GM19025 (cell line): Measurements from ENCODE around the gene KCTD20.

ENCODE experiments used
- ATAC-seq: cut with Tn5 transposase; IDR thresholded peaks from one replicate; pipeline ENCODE4 v1.9.1; 2021; ENCODE audit warnings: mild to moderate bottlenecking, low read depth, moderate library complexity; ENCODE audit not compliant: unreplicated experiment

The KCTD20 gene

DNA sequence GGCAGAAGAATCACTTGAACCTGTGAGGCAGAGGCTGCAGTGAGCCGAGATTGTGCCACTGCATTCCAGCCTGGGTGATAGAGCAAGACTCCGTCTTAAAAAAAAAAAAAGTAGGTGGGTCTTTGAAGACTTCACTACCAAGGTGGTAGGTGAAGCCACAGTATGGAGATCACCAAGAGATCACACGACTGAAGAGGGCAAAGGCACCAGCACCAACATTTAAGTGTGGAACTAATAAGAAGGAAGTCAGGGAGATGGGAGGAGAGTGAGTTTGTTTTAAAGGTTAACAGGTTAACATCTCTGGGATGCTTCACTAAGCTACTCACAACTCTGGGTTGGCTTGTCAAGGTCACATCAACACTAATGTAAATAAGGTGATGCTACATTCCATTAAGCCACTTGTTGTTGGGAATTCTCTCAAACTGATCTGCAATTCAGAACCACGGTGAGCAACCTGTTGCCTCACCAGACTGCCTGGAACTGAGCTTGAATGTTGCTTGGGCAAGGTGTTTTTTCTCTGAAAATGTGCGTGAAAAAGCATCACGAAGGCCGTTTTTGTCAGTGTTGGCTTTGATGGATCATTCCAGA, 48.7 kb downstream of the KCTD20 start:
- ATAC-seq, result no peak

DNA sequence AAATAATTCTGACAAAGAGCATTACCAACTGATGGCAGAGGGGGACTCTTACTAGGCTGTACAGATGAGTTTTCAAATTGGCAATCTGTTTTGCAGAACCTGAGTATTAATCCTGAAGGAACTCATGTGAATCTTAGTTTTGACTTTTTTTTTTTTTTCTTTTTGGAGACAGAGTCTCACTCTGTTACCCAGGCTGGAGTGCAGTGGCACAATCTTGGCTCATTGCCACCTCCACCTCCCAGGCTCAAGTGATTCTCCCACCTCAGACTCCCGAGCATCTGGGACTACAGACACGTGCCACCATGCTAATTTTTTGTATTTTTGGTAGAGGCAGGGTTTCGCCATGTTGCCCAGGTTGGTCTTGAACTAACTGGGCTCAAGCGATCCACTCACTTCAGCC, 49.3 kb downstream of the KCTD20 start:
- ATAC-seq, result no peak

DNA sequence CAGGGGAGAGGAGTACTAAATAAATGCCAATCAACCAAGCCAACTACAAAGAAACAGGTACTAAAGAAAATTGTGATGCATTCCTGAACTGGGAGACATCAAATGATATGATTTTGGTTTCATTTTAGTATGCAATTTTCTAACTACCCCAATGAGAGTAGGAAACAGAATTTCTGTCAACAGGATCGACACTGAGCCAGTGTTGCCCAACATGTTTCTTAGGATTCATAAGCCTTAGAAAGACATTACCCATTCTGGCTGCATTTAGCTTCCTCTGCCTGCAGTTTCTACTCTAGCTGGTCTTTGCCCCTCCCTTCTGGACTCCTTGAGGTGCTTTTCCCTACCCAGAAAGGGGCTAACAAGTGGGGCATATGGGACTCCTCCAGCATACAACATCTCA, 49.8 kb downstream of the KCTD20 start:
- ATAC-seq, result no peak

DNA sequence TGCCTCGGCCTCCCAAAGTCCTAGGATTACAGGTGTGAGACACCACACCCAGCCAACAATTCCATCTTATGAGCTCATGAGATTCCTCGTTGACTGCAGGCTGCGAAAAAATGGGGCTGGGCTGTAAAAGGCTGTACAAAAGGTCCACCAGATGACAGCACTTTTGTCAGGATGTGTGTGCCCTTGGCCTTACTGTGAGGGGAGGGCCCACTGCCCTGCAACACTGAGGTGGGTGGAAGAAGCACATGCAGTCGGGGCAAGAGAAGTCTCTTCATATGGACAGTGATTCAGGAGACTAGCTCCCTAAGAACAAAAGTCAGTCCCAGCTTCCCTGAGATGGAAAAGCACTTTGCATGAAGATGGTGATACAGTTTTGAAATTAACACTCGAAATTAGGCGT, 50.5 kb downstream of the KCTD20 start:
- ATAC-seq, result no peak

DNA sequence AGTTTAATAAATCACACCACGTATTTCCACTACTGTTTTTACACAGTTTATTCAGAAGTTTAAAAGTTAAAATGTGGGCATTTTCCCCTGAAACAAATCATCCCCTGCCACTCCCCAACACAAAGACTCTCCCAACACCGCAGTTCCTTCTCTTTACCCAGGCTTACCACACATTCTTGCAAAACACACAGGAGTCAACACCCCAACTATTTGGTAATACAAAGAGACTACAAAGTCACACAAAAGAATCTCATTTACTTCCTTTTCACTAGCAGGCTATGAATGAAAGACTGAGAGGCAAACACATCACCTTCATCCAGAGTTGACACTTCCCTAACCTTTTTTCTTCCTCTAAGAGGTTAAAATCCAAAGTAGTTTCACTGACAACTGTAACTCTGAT, 51.1 kb downstream of the KCTD20 start:
- ATAC-seq, result no peak

DNA sequence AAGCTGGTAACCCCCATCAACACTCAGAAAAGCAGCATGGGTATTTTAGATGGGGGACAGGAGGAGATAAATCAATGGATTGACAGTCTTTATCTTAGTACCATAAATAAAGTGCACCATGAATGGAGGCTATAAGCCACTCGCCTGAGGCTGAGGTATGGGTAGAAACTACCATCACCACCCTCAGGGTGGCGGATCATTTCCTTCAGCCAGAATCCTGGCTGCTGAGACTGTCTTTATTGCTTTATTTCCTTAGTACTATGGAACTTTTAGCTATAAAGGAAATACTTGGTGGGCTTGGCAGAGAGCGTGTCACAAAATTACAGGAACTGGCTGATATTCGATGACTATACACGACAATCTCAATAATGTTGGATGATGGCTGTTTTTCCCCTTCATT, 52.3 kb downstream of the KCTD20 start:
- no peak for ATAC-seq

DNA sequence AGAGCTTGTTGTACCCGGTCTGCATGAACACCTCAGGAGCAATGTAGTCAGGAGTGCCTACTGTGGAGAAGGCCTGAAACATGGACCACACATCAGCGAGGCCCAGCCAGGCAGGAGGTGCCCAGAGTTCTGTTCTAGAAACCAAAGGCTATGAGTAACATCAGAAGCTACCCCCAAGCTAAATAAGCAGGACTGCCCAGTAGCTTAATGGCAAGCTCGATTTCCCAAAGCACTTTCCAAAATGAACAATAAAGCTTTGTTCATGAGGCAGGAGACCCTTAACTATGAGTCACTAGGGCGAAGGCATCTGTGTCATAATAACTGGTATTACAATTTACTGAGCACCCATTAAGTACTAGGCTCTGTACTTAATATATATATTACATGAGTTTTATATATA, 57.1 kb downstream of the KCTD20 start:
- ATAC-seq, result no peak

DNA sequence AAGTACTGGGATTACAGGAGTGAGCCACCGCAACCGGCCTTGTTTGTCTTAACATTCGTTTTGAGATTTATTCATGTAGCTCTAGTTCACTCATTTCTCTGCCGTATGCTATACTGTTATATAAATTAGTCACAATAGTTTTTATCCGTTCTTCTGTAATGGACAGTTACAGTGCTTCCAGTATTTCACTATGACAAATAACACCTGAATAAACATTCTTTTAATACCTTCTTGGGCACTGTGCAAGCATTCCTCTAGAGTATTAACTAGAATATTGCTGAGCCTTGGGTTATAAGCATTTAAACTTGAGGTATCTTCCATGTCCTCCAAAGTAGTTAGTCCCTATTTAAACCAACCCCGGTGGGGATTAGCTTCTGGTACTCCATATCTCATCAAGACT, 58.9 kb downstream of the KCTD20 start:
- no peak for ATAC-seq

DNA sequence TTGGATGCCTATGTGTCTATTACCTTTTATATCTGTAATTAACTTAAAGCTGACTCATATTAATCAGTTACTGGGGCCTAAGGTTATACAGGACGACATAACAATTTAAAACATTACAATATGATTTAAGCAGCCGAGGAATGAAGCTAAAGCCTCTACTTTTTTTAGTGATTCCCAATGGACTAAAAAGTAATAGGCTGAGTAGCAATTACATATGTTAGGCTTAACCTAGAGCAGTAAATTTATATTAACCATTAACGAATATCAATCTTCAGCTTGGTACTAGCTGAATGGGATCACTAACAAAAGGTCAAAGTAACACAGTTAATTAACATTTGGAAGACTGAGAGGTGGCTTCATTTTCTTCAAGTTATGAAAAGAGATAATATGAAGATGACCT, 61.4 kb downstream of the KCTD20 start:
- ATAC-seq, result no peak

DNA sequence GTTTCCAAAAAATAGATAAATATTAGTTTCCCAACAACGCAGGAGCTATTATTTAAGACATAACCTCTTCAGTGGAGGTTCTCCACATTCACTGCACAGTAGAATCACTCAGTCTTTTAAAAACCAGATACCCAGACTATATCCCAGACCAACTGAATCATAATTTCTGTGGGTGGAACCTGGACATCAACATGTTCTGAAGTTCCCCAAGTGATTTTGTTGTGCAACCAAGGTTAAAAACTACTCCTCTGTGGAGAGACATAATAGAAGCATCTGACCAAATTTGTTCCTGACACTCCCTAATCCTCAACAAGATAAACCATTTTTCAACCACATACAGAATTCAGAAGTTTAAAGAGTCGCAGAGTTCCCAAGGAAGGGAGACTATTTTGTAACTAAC, 62.2 kb downstream of the KCTD20 start:
- no peak for ATAC-seq

DNA sequence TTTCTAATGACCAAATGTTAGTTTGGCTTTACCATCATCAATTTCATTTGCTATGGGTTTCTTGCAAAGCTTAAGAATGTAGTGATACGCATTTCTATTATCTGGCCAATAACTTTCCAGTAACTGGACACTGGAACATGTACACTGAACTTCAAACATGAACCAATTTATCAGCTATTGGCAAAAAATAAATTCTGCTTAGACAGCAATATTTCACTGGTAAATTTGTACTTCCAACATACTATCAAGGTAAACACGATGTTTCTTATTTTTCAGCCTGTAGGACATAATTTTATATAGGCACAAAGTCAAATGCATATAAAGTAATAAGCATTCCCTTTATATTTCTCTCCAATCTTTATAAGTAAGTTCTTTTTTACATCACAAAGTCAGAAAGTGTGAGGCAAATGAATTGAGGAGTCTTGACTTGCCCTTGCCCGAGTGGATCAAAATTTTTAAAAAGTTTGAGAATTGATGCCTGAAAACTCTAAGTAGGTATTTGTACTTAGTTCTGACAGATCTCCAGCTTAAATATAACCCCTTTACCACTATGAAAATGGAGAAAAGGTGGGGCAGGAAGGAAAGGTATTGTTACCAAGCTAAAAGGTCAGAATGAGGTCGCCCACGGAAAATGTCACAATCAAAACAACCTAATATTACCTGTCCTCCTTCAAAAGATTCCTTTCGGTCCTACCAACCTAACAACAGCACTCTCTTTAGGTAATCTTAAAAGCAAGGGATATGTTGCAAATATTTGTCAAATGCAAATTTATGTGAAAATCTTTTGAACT, 63.1 kb downstream of the KCTD20 start:
- ATAC-seq, result no peak

DNA sequence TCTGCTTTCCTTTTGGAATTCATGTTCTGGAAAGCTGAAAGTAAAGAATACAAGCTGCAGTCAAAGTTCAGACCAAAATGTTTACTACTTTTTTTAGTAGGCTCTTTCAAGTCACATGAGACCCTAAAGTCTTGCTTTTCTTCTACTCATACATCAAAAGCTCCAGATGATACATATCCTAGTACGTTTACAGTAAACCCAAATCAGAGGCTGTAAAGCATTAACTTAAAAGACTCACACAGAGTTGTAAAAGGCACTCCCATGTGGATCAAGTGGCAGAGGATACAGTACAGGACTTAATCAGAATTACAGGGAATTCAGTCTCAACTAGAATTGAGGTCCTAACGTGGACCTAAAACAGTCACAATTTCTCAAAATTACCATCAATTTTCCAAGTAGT, 63.8 kb downstream of the KCTD20 start:
- ATAC-seq, result no peak

DNA sequence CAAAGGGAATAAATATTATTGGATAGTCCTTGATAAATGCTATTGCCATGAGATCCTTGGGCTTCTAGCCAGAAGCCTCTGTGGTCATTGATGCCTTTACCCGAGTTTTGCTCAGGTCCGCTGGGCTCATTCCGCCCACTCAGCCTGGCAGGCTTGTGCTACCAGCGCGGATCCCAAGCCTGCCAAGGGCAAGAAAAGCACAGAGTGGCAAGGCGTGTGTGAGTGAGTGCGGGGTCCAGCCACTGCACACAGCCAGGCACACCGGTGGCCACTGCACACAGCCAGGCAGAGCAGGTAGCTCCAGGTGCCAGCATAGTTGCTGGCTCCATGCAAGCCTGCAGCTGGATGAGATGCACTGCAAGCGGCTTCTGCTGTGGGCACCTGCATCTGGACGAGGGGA, 65.7 kb downstream of the KCTD20 start:
- ATAC-seq, result no peak

DNA sequence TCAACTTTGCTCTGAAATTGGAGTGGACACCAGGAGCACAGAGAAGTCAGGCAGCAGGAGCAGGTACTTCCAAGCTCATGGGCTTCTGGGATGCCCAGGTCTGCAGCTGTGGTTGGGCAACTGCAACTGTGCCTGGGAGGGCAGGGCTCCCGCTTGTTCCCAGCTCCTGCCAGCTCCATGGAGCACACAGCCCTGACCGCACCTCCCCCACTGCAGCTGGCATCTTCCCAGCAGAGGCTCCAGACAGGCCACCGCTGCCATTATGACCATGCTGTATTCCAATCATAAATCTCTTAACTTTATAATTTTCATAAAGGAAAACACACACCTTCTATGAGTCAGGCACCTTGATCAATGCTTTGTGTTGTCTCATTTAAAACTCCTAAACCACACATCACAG, 67.6 kb downstream of the KCTD20 start:
- ATAC-seq, result no peak

DNA sequence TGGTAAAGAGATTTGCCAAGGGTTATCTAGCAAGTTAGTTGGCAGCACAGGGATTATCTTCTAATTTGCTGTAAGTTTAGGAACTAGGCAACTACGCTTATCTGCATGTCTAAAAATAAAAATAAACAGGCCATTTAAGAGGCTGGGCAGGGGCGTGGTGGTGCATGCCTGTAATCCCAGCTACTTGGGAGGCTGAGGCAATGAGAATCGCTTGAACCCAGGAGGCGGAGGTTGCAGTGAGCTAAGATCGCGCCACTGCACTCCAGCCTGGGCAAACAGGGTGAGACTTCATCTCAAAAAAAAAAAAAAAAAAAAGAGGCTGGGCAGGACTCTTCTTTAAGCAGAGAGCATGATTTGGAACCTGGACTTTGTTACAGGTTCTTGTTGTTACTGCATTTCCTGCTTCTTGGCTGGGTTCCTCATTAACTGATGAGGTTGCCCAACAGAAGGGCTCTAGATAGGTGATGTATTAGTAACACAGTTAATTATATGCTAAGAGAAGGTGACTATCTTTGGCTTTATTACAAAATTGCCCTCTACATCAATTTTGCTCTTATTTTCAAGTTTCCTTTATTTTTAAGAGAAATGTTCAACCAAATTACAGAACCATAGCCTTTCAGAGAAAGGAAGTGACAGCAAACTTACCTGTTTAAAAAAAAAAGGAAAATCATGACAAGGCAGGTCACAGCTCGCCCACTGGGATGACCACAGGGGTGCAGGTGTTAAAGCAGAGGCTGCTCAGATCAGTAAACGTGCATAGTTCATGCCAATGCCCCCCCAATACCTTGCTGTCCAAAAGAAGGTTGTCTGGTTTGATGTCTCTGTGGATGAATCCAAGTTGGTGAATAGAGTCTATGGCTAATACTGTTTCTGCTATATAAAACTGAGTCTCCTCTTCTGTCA, 72.0 kb downstream of the KCTD20 start:
- no peak for ATAC-seq

DNA sequence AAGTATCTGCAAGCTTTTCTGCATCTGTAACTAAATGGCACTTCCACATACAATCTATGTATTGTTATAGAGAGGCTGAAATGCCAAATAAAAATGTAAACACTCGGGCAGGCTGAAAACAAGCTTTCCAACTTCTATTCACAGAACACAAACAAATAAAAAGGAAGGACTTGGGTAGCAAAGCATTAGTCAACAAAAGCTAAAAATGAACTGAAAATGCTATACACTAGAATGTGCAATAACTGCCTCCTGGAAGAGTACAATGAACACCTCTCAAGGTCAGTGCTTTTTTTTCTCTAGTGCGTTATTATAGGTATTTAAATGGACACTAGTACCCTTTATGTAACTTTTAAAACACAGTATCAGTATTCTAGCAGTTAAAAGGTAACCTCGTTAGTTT, 73.0 kb downstream of the KCTD20 start:
- ATAC-seq, result no peak

DNA sequence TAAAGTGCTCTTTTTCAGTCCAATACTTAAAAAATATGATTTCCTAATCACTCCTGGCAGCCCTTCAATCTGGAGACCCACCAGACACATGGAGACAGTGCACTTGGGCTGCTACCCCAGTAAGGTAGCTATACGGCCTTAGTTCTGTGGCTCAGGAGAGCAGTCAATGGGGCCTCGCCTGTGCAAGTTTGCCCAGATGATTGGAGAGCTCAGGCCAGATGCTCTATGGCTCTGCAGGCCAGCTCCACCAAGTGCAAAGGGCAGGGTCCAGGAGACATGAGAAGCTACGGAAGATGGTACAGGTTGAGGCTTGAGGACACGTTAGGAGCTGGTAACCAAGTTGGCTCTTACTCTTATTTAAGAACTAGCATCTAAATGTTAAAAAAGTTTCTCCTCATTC, 73.8 kb downstream of the KCTD20 start:
- ATAC-seq, result no peak

DNA sequence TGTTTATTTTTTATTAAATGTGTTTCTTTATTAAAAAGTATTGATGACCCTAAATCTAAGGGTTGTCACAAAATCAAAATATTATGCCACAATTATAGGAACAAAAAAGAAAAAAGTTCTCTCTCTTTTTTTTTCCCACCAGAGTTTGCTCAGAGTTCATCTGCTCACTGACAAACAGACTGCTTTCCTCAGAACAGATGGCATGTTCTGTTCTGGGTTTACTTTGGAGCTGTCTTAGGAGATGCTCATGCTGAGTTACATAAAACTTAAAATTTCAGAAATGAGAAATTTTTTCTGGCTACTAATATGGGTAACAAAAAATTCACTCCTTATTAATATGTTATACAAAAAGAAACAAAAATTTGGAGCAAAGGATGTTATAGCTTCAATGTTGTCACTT, 74.2 kb downstream of the KCTD20 start:
- ATAC-seq, result no peak

DNA sequence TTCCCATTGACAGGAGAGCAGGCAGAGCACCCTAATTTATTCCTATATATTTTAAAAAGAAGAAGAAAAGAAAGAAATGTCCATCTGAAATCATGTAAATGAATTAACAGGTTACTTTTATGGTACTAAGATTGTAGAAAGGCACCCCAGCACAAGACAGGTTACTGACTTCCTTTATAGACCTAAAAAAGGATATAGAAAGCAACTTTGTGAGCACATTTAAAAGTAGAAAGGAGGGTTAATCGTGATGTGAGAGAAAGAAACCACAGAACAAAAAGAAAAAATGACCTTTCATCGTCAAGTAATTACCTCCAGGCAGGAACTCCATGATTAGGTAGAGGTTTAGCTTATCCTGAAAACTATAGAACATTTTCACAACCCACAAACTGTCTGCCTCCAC, 74.6 kb downstream of the KCTD20 start:
- no peak for ATAC-seq

DNA sequence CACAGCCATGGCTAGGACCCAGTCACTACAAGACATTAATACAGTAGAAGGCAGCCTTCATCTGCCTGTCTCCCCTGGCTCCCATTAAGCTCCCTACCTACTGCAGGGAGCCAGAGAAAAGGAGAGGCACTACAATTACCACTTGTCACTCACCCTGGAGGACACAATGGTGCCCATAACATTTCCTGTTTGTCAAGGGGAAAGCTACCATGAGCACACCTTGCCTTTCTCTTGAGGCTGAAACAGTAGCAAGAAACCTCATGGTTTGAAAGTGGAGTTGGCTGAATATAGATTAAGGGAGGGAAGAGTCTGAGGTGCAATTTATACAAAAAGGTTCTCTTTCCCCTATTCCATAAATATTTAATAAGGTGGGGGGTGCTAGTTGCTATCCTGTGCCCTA, 76.6 kb downstream of the KCTD20 start:
- no peak for ATAC-seq

DNA sequence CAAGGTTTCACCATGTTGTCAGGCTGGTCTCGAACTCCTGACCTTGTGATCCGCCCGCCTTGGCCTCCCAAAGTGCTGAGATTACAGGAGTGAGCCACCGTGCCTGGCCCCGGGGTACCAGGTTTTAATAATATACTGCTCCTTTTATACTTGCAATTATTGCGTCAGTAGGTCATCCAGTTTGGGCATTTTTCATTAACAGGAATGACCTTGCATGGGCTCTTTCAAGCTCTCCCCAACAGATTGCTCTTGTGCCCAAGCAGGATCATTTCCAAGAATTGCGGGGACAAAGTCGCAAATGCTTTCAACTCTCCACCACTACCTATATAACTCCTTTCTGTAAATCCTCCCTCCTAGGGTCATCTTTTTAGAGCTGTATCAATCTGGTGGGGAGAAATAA, 80.7 kb downstream of the KCTD20 start:
- no peak for ATAC-seq
